GM18499 (cell line): ENCODE results near the gene HS3ST3B1.
A peak's percentile ranks its signal among the peaks of the same experiment; 100 is the strongest.

Experiments used
- ATAC-seq: cut with Tn5 transposase; IDR thresholded peaks from one replicate; pipeline ENCODE4 v1.9.1; 2021; ENCODE audit warnings: moderate number of reproducible peaks; ENCODE audit not compliant: insufficient read depth, unreplicated experiment

The HS3ST3B1 gene

DNA sequence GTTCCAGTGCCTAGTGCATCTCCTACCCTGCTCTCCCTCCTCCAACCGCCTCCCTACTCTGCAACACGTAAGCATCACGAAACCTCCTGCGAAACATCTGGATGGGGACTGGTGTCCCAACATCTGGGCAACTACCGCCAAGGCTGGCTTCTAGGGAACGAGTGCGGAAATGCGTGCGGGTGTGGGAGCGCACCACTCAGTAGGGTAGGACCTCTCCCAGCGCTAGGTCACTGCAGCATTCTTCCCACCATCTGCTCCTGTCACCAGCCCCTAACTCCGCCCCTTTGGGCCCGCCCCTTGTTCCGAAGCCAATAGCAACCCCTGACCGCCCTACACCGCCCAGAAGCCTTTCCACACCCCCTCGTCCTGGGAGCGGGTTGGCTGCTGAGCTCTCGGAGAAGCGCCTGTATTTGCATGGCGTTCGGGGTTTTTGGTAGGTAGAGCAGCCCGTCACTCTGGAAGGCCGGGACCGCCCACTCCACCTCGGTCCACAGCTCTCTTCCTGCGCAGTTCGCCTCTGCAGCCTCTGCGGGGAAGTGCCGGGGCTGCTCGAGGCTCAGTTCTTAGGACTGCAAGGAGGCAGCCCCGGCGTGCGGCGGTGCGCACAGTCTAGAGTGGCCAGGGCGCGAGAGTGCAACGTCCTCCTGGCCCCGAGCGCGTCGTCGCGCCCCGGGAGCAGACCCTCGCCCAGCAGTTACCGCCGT, at the start of gene HS3ST3B1:
Gene HS3ST3B1, plus strand, starts transcription at position 507 of the 704 bp plus-strand sequence. CDS start 438 bp downstream, outside the sequence.
- peak; percentile 80 for ATAC-seq

DNA sequence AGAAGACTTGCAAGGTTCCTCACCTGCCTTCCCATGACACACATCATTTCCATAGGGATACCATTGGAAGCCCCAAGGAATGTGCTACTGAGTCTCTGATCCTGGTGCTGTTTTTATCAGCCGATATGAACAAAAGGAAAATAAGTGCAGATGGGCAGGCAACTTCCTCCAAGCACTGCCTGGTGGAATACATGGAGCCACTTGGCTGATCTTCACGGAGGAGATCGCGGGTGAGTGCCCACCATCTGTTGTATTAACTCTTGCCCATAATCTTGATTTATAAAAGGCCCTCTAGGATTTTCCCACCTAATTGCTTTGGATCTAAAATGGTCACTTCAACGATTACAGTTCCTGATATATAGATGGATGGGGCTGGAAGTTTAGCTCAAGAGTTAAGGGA, 39.5 kb upstream of the HS3ST3B1 start:
- no peak for ATAC-seq

DNA sequence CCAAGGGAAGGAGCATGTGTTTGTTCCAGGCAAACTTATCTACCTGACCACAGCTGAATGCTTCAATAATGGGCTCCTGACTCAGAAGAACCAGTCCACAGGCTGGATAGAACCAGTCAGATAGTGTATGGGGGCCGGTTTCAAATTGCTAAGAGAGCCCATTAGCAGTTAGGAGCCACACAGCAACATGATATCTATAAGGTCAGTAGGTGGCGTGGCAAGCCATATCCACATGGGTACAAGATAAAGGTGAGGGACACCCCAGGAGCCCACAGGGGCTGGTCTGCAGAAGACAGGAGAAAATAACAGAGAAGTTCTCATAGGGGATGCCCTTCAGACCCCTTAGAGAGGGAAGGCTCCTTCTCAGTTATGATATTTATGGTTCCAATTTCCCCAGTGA, 32.6 kb upstream of the HS3ST3B1 start:
- no peak for ATAC-seq

DNA sequence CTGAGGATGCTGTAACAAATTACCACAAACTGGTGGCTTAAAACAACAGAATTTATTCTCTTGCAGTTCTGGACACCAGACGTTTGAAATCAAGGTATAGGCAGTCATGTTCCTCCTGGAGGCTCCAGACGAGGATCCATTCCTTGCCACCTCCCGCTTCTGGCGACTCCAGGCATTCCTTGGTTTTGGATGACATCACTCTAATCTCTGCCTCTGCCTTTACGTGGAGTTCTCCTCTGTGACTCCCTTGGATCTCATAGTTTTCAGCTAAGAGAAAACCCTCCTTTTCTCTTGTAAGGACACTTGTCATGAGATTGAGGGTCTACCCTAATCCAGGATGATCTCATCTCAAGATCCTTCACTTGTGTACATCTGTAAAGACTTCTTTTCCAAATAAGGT, 31.4 kb upstream of the HS3ST3B1 start:
- ATAC-seq, result no peak

DNA sequence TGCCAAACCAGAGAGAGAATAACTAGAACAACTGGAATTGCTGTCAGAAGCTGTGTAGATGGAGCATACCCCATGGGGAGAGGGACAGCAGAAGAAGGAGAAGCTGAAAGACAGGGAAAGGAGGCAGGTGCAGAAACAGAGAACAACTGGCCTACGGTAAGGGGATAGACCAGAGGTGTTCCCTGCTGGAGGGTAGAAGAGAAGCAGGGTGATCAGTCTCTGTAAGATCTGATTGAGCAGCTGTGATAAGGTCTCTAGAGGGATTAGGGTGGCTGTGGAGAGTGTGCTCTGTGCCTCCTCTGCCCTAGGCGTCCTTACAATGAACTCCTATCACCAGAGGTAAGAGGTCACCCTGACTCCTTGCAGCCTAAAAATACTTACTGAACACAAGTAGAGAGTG, 30.4 kb upstream of the HS3ST3B1 start:
- no peak for ATAC-seq

DNA sequence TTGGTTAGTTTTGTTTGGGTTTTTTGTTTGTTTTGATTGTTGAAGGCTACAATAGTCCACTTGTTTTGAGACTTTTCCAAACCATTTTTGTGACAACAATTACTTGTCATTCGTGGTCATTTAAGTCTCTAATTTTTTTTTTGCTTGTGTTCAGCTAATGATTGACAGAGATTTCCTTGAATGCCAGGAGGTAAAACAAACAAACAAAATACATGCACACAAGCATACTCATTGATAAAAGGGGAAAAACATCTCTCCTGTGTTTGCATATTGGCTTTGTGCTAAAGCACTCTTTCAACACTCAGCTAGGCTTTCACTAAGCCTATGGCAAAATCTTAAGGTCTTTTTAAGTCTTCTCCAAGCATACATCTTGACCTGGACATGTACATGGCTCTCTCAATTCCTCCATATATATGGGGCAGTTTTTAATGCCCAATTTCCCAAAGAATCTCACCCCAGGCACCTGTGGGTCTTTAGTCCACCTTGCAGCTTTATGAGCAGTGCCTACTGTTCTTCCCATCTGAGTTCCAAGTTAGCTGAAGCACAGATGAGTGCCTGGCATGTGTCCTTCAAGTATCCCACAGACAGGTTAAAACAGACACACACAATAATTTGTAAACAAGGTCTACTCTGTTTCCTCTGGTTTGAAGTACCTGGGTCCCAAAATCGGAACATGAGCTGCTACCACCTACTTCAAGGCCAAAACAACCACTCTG, 24.2 kb upstream of the HS3ST3B1 start:
- ATAC-seq, result no peak

DNA sequence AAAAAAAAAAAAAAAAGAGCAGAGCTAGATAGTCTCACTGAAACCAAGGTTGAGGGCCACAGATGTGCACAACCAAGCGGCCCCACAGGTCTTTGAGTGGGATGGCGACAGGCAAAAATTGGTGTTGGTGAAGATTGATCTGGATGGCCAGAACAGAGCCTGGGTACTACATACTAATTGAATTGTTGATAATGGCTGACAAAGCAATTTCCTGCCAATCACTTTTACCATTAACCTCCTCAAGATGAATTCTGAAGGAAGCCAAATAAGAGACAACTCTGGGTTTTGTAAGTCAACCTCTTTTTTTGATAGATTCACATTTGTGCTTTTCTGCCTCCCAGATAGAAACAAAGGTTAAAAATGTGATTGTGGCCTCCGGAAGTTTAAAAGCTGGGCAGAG, 19.4 kb upstream of the HS3ST3B1 start:
- ATAC-seq, result no peak

DNA sequence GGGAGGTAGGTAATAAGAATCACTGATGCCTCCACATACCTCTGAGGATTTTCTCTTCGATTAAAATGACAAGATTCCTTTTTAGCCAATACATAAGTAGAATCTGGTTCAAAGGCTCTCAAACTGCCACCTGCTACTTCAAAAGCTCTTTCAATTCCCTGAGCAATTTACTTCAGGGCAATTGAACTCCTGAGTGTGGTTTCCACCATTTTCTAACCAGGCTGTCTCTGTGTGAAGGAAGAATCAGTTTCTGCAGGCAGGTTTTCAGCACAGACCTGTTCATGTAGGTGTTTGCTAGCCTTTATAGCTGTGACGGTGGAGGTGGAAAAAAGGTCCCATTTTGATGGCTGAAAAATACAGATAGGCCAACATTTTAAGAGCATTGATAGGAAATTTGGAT, 18.2 kb upstream of the HS3ST3B1 start:
- no peak for ATAC-seq

DNA sequence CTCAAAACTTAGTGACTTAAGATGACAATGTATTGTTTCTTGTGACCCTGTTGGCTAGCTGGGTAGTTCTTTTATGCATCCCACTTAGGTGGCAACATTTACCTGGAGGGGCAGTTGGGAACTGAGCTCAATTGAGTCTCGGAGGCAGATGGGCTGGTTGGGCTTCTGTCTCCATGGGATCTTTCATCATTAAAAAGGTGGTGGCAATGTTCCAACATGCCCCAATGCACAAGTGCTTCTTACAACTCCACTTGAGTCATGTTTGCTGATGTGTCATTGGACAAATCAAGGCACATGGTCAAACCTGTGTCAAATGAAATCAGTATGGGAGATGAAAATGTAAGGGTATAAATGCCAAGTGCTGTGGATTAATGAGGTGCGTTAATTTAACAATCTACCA, 11.7 kb upstream of the HS3ST3B1 start:
- no peak for ATAC-seq

DNA sequence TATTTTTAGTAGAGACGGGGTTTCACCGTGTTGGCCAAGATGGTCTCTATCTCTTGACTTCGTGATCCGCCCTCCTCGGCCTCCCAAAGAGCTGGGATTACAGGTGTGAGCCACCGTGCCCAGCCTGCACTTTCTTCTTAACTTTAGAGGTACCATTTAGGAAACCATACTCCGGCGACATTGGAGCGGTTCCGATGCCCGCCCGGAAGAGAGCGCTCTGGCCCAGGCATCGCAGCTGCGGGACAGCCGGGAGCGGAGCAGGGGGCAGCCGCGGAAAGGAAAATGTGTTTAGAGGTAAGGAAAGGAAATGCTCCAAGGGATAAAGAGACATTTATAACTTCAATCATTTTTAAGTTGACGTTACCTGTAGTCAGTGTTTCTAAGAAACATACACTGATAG, 6.0 kb upstream of the HS3ST3B1 start:
- no peak for ATAC-seq

DNA sequence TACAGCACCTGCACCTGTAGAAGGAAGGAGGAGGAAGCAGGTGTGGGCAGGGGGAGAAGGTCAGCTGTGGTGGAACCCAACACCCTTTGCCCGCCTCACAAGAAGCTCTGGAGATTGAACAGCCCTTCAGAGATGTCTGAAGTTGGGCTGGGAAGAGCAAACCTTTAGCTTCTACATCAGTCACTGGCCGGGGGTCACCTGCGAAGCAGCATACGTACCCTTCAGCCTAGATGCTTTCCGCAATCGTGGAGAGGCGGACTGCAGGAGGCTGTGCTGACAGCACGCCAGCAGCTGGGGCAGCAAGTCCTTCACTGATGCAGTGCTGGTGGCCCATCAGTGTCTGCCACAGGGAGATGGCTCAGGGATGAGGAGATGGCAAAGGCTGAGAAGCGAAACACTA, 5.2 kb upstream of the HS3ST3B1 start:
- no peak for ATAC-seq

DNA sequence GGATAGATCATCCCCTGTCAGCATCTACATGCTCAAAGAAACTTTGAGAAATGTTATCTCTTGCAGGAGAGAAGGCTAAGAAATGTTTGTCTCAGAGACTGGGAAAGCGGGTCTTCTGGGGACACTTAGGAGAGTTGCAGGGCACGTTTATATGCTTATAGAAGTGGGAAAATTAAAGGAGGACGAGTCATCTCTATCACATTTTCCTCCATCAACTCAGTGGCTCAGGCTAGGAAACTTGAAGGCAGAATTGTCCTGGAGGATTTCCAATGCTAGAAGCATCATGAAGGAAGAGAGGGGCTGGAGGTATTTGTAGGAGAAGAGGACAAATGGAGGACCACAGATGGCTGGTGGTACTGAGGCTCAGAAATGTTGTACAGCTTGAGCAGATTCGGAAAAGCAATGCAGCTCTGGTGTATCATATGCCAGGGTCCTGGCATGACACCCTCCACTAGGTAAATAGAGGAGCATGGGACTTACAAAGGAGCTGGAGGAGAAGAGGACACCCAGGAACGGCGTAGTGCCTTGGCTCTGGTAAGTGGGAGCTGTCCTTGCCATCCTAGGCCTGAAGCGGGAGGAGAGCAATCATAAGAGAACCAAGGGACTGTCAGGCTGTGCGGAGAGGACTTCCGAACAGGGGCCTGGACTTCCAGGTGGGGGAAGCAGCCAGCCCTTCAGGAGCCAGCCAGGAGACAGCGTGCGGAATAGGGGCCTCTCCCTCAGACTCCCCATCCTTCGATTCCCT, 4.5 kb upstream of the HS3ST3B1 start:
- ATAC-seq, result no peak

DNA sequence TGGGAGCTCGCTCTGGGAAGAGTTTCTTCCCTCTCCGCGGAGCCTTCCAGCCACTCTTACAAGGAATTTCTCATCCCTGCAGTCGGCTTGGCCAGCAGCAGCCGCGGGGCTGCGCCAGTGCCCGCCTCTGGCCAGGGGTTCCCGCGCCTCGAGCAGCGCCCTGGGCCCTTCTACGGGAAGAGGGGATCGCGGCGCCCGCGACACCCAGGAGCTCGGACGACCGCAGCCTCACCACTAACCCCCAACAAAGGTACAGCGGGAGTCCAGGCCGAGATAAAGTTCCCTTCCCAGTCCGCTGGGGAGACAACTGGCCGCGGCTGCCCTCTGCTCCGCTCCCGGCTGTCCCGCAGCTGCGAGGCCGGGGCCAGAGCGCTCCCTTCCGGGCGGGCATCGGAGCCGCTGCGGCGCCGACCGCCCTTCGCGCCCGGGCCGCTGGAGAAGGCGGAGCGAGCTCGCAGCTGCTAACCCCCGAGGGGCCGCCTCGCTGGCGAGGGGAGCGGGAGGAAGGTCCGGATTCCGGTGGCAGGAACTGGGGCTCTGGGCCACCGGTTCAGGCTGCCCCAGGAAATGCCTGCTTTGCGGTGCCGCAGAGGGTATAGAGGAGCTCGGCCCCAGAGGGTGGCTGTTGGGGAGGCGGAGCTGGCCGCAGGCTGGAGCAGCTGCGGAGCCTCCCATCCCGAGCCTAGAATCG, 3.6 kb upstream of the HS3ST3B1 start:
- ATAC-seq, result no peak

DNA sequence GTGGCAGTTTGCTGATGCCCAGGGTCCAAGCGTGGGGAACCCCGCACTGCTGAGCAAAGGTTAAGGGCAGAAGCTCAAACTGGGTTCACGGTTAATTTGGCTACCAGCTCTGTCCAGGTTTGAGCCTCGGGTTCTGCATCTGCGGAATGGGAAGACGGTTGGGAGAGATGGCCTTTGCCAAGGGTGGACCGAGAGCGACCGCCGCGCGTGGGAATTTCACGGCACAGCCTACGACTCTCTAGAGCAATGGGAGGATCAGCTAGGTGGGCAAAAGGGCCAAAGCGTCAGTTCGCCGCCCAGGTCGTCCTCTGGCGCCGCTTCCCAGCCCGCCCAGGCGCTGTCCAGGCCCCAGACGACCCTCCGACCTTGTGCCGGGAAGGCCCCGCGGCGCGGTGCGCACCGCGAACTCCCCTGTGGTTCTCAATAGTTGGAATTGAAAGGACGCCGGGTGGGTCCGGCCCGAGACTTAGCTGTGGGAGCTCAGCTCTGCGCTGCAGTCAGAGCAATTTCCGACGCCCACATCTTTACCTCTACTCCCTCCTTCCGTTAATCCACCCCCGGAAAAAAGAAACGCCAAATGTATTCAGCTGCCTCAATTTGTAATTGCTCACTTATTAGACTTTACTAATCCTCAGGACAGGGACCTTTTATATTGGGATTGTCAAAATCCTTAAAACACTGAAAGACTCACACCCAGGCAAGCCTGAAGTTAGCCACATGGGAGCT, 2.5 kb upstream of the HS3ST3B1 start:
- no peak for ATAC-seq

DNA sequence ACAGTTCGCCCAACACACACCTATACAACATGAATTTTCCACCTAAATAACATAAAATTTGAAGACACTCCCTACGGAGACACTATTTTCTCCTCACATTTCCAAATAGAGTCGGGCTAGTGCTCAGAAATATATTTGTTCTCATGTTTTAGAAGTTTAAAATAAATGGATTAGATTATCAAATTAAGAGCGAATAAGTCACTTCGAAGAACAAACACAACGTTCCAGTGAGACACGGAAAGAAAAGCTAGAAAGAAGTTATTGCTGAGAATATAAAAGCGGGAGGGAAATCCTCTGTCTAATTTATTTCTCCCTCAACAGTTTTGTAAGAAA, 2.0 kb upstream of the HS3ST3B1 start:
- no peak for ATAC-seq

DNA sequence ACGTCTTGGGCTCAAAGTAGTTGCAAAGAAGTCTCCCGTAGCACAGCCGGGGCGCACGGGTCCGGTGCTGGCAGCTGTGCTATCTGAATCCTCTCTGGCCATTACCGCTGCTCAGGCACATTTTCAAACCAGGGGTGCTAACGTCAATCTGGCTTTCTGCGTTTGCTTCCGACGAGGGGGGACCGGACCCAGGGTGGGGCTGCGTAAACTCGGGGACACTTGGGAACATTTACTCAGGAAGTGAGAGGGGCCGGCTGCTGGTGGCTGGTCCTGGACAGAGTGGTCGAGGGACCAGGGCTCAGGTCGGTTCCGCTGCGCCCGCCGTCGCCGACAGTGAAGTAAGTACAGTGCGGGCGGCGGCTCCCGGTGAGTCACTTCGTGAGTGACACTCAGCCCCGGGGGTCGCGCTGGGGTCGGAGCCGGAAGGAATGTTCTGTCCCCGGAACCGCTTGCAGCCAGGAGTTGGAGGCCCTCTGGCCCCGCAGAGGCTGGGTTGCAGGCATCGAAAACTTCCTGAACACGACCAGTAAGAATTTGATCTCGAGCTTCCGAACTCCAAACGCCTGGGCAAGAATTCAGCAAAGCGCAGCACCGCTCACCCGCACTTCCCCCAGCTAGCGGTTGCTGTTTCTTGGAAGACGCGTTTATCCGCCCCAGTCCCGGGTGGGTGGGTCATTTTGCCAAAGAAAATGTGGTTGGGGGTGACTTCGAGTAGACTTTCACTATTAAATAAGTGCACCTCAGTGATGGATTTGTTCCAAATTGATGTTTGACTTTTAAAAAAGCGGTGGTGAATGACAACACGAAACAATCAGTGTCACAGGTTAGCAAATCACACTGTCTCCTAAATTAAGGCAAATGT, 1.4 kb upstream of the HS3ST3B1 start:
- ATAC-seq, result no peak

DNA sequence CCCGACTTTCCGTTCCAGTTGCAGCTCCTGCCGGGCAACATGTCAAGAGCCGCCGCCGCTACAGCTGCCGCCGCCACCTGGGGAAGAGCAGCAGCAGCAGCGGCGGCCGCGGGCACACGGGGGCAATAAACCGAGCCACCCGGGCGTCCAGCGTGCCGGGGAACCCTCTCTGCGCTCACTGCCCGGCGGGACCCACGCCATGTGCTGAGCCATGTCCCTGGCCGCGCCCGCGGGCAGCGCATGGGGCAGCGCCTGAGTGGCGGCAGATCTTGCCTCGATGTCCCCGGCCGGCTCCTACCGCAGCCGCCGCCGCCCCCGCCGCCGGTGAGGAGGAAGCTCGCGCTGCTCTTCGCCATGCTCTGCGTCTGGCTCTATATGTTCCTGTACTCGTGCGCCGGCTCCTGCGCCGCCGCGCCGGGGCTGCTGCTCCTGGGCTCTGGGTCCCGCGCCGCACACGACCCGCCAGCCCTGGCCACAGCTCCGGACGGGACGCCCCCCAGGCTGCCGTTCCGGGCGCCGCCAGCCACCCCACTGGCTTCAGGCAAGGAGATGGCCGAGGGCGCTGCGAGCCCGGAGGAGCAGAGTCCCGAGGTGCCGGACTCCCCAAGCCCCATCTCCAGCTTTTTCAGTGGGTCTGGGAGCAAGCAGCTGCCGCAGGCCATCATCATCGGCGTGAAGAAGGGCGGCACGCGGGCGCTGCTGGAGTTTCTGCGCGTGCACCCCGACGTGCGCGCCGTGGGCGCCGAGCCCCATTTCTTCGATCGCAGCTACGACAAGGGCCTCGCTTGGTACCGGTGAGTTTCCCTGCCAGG, 604 bp downstream of the HS3ST3B1 start:
- no peak for ATAC-seq

DNA sequence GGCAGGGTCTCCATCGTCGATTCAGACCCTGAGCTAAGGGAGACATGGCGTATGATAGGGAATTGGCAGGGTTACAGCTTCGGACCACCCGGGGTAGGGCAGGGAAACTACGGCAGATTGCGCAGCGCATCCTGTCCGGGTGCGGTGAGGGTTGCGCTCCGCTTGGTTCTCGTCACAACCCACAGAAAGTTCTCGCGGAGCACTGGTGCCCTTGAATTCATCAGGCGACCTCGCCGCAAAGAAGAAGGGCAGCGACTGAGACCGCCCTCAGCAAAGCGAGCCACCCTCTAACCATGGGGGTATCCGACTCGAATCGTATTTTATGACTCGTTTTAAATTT, 1.2 kb downstream of the HS3ST3B1 start:
- ATAC-seq, result no peak
